GM12801 (cell line): ENCODE measurements around the gene NHS.

ENCODE experiments used
- TF ChIP-seq, protein P1 (sequence below): IDR thresholded peaks from one replicate; pipeline ENCODE4 v1.5.1; 2011; ENCODE audit warnings: control low read depth; ENCODE audit not compliant: insufficient read length; ENCODE audit errors: extremely low read depth

The NHS gene

DNA sequence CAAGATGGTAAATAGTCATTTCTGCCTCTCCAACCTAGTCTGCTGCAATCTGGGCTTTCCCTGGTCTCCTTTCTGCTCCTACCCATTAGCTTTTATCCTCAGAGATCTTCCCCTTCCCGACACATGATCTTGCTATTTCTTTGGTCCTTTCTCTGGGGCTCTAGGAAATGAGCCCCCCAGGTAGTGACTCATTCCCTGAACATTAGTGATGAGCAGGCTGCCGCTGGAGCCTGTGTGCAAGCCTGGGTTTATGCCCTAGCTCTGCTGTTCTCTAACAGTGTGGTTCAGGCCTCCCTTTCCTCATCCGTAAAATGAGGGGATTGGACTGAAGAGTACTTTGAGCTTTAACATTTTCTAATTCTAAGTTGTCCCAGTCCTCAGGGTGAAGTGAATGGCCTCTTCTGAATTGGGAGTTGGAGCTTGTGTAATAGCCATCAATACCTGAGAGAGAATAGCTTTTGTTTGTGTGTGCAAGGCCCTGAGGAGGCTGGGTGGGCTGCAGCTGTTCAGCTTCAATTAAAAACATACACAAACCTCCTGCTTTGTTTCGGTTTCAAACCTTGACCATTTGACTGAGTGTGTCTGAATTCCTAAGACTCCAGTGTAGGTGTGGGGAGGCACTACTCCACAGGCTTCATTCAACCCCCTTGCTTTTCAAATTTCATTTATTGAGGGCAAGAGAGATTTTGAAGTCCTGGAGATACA is 246.7 kb downstream of the NHS start:
- TF ChIP-seq, protein P1, sequence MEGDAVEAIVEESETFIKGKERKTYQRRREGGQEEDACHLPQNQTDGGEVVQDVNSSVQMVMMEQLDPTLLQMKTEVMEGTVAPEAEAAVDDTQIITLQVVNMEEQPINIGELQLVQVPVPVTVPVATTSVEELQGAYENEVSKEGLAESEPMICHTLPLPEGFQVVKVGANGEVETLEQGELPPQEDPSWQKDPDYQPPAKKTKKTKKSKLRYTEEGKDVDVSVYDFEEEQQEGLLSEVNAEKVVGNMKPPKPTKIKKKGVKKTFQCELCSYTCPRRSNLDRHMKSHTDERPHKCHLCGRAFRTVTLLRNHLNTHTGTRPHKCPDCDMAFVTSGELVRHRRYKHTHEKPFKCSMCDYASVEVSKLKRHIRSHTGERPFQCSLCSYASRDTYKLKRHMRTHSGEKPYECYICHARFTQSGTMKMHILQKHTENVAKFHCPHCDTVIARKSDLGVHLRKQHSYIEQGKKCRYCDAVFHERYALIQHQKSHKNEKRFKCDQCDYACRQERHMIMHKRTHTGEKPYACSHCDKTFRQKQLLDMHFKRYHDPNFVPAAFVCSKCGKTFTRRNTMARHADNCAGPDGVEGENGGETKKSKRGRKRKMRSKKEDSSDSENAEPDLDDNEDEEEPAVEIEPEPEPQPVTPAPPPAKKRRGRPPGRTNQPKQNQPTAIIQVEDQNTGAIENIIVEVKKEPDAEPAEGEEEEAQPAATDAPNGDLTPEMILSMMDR: no peak

DNA sequence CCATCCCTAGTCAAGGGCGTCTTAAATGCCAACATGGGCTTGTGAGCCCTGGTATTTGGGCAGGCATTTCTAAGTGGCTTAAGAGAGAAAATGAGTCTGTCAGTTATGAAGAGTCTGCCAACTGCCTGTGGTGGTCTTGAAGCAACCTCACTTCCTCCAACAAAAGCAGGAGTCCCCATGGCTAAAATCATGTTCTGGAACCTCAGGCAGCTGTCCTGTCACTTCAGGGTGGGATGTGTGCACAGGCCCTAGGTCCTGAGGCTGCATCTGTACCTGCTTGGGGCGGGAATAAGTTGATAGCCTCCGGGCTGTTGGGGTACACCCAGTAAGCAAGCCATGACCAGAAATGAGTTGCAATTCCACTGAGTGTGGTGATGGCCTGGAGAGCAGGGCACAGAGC is 247.3 kb downstream of the NHS start:
- TF ChIP-seq, protein P1: no peak

DNA sequence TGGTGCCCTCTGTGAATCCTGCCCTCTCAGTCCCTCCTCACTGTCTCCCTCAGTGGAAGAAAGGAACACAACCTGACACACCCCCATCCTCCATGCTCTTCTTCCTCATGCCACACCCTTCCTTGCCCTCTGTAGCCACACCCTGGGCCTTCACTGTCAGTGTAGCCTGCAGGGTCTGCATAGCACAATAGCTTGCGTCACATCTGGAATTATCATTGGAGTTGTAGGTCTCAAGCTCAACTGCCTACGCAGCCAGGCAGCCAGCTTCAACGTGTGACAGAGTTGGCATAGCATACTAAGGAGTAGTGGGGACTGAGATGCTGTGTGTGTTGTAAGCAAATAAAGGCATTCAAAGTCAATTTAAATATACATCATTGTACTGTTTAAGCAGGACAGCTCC is 248.8 kb downstream of the NHS start:
- TF ChIP-seq, protein P1: no peak

DNA sequence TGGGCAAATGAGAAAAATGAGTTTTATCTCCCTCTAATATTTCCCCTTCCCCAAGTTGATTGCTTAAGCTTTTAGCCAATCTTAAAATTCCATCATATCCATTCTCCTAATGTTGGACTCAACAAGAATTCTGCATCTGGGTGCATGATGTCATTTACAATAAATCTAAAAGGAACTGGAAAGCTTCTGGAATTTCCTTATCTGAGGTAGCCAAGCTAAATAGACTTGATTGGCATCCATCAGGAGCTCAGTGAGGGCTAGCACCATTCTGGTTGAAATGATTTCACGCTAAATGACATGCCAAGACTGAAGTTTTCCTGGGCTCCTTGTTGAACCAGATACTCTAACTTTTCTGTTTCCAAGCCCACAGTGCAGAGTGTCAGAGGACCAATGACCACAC is 252.0 kb downstream of the NHS start:
- TF ChIP-seq, protein P1: no peak

DNA sequence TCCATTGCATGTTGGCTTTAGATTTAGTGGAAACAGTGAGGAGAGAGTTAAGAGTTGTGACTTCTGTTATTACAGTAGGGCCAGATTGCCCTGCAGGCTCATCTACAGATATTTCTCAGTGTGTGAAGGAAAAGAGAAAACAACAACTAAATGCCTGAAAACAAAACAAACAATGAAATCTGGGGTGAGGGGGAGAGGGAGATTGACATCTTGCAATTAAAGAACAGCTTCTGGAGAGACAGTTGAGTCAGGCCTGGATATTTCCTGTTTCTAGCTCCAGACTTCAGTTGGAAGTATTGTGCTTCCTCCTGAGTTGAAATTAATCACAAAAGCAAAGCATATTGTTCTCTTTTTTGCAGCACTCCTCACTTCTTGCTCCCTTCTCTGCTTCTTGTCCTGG is 254.0 kb downstream of the NHS start:
- TF ChIP-seq, protein P1: no peak

DNA sequence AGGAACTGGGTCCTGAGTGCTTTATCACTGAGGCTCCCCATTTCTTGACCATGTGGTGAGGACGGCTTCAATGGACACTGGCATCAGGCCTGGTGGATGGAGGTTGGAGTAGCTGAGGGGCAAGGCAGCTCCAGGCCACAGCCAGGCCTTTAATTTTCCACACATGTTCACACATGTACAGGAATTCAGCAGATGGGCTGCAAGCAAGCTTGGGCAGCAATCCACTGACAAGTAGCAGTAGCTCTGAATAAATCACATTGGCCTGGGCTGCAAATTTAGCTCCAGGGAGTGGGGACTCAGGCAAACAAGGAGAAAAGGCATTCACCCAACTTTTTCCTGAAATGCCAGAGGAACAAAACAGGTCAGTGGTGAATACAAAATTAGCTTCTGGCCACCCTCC is 254.5 kb downstream of the NHS start:
- TF ChIP-seq, protein P1: no peak

DNA sequence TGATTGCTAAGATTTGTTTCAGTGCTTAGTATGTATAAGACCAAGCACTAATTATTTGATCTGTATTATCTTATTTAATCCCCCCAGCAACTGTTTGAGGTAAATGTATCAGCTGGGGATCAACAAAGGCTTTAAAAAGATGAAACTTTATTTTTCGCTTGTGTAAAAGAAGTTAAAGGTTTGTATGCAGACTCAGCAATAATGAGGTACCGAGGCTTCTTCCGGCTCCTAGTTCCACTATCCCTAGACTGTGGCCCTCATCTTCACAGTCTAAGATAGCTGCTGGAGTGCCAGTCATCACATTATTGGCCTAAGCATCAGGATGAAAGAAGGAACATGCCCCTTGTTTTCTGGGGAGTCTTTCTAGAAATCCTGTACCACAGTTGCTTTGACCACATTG is 256.6 kb downstream of the NHS start:
- TF ChIP-seq, protein P1: no peak

DNA sequence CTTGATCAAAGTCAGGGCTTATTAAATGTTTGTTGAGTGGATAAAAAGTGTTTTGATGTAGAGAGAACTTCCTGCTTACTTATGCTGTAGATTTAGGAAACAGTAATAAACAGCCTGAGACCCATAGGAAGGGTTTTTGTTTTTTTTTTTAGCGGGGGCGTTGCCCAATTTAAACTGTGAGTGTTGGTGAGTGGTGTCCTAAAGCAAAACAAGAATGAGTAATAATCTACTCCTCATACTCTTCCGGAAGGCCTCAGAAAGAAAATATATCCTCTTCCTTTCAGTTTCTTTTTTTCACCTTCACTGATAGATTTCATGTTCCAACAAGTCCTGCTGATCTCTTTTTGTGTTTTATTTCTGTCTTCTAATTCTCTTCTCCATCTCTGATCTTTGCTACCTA is 257.9 kb downstream of the NHS start:
- TF ChIP-seq, protein P1: no peak
